Skeletal muscle satellite cell (primary cell): Measurements from ENCODE around the gene SUDS3.

Experiments used
- H3K27me3 ChIP-seq: 2 replicates; pipeline ENCODE4 v1.7.0; 2013; ENCODE audit warnings: low read length; ENCODE audit not compliant: control insufficient read depth, insufficient read depth
- H3K36me3 ChIP-seq: 2 replicates; pipeline ENCODE4 v1.7.0; 2013; ENCODE audit warnings: mild to moderate bottlenecking, control low read depth, low read length; ENCODE audit not compliant: insufficient read depth
- H3K4me1 ChIP-seq: 2 replicates; pipeline ENCODE4 v1.7.0; 2013; ENCODE audit warnings: low read length; ENCODE audit not compliant: control insufficient read depth, insufficient read depth
- H3K4me2 ChIP-seq: 2 replicates; pipeline ENCODE4 v1.7.0; 2013; ENCODE audit warnings: mild to moderate bottlenecking, low read length
- H3K4me3 ChIP-seq: 2 replicates; pipeline ENCODE4 v1.7.0; 2013; ENCODE audit warnings: low read length
- H3K9ac ChIP-seq: 2 replicates; pipeline ENCODE4 v1.7.0; 2013; ENCODE audit warnings: mild to moderate bottlenecking, low read depth, low read length, moderate library complexity
- H3K9me3 ChIP-seq: replicated peaks from 2 replicates; pipeline ENCODE4 v1.7.0; 2013; ENCODE audit warnings: mild to moderate bottlenecking, control low read depth, low read length

SUDS3 gene

DNA sequence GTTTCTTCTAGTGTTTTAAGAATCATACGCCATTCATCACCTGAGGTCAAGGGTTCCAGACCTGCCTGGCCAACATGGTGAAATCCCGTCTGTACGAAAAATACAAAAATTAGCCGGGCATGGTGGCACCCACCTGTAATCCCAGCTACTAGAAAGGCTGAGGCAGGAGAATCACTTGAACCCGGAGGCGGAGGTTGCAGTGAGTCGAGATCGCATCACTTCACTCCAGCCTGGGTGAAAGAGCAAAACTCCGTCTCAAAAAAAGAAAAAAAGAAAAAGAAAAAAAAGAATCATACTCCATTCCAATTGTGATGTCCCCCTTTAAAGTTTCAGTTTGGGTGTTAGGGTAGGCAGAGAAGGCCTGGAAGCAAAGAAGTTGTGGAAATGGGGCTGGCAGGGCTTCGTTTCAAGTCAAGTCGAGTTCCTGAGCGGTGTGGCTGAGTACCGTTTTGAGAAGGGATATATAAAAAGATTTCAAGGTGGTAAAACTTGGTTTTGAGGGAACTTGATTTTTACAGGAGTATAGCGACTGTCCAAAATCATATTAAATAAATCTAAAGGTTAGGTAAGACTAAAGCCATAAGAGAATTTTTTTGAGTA lies 2.1 kb upstream of the SUDS3 start:
- Histone ChIP-seq H3K4me2 (peak overlapping the region; percentile 97), H3K27me3 (no peaks in the 10 kb centered on the region), H3K4me3 (peak overlapping the region; percentile 82), H3K4me1 (peaks cover 17% of the 10 kb centered on the region), H3K9ac (no peak overlapping the region), H3K9me3 (no peaks in the 10 kb centered on the region), H3K36me3 (peaks cover under 1% of the 10 kb centered on the region)

DNA sequence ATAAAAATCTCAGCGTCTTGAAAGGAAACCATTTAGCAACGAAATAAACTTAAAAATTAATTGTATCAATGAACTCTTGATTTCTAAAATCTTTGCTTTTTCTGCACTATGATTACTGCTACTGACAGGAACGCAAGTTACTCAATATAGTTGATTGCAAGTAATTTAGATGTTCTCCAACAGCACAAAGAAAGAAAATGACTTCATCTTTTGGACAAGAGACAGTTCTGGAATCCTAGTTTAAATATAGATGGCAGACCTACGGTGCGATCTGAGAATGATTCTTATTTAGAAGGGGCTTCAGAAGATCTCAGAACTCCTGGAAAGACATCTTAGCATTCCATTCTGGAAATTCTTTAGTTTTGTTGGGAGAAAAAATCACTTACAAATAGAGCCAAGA lies 1.4 kb upstream of the SUDS3 start:
- Histone ChIP-seq H3K4me3 (no peak overlapping the region), H3K4me2 (no peak overlapping the region), H3K9me3 (no peaks in the 10 kb centered on the region), H3K9ac (no peak overlapping the region), H3K4me1 (peaks cover 17% of the 10 kb centered on the region), H3K27me3 (no peaks in the 10 kb centered on the region), H3K36me3 (peaks cover 7% of the 10 kb centered on the region)

GRCh38 chr12:118375348-118375747 lies 1.0 kb upstream of the SUDS3 start:
- peaks cover 12% of the 10 kb centered on the region for H3K36me3 ChIP-seq
- no peaks in the 10 kb centered on the region for H3K27me3 ChIP-seq
- H3K4me1 ChIP-seq, result peaks cover 17% of the 10 kb centered on the region
- no peak overlapping the region for H3K9ac ChIP-seq
- no peak overlapping the region for H3K4me3 ChIP-seq
- H3K9me3 ChIP-seq, result no peaks in the 10 kb centered on the region
- H3K4me2 ChIP-seq, result peak overlapping the region; percentile 82

DNA sequence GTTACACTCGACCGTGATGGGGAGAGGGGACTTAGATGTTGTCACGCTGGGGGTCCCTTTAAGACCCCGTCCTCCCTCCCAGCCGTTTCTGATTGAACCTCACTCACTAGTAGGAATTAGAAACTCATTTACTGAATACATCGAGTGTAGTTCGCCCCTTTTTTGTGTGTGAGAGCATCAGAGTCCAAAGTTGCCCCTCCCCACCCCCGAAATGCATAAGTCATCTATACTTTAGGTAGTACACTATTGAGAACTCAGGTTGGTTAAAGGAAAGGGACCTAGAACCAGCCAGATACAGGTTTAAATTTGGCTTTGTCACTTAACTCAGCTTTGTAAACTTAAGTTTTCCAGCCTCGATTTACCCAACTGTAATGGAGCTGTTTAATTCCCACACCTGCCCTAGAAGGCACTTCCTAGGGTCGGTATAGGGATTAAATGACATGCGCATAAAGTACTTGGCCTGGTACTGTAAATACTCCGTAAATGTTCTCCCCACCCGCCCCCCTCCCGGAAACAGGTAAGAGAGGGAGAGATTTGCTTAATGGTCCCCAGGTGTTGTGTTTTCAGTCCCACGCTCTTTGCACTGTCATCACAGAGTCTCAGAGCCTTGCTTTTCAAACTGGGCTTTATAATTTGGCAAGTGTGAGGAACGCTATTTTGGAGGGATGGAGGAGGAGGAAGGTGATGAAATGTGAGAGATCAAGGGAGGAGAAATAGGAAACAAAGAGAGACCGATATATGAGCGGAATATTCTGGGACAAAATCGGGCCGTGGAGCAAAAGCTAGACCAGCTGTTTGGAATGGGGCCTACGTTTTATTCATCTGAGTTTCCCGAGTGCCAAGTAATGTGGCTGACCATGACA lies 897 bp downstream of the SUDS3 start:
- Histone ChIP-seq H3K4me1 (peaks cover 17% of the 10 kb centered on the region), H3K4me3 (peak overlapping the region; percentile 83), H3K4me2 (peak overlapping the region; percentile 82), H3K9me3 (no peaks in the 10 kb centered on the region), H3K9ac (peak overlapping the region; percentile 87), H3K36me3 (peaks cover 18% of the 10 kb centered on the region), H3K27me3 (no peaks in the 10 kb centered on the region)

DNA sequence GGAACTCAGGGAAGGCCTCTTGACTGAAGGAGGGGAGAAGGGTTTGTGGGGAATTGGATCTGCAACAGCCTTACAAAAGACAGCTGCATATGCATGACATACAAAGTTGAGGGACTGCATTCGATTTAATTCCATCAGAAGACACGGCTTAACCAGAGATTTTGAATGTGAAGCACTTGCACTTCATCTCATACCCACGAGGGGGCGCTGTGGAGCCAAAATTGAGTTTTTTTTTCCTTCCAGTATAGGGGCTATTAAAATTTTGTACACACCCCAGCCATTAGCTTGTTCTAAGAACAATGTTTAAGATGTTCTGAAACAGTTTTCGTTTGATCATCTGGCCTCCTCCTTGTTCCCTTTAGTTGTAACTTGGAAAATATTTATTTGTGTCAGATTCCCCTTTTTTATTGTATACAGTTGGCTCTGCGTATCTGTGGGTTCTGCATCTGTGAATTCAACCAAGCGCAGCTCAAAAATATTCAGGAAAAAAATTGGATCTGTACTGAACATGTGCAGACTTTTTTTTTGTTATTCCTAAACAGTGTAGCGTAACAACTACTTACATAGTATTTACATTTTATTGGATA lies 1.6 kb downstream of the SUDS3 start:
- Histone ChIP-seq H3K4me3 (peak overlapping the region; percentile 83), H3K4me2 (peak overlapping the region; percentile 82), H3K27me3 (no peaks in the 10 kb centered on the region), H3K9me3 (no peaks in the 10 kb centered on the region), H3K36me3 (peaks cover 20% of the 10 kb centered on the region), H3K9ac (peak overlapping the region; percentile 87), H3K4me1 (peaks cover 17% of the 10 kb centered on the region)

DNA sequence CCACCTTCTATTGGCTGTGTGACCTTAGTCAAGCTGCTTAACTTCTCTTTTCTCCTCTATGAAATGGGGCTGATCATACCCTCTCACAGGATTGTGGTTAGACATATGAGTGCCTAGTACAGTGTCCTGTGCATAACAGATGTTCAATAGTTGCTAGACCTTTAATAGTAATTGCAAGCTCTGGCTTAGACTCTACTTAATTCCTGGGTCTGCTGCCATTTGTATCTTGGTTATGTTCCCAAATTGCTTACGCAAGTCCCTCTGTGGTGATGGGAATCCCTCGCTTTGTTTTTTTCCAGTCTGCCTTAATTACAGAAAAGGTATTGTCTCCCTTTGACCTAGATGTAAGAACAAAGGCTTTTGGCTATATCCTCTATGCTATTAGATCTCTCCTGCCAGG lies 15.1 kb downstream of the SUDS3 start:
- H3K4me2 ChIP-seq, result no peak overlapping the region
- H3K9me3 ChIP-seq, result no peaks in the 10 kb centered on the region
- H3K9ac ChIP-seq, result no peak overlapping the region
- no peaks in the 10 kb centered on the region for H3K27me3 ChIP-seq
- H3K4me1 ChIP-seq, result no peaks in the 10 kb centered on the region
- H3K4me3 ChIP-seq, result no peak overlapping the region
- peaks cover 70% of the 10 kb centered on the region for H3K36me3 ChIP-seq

DNA sequence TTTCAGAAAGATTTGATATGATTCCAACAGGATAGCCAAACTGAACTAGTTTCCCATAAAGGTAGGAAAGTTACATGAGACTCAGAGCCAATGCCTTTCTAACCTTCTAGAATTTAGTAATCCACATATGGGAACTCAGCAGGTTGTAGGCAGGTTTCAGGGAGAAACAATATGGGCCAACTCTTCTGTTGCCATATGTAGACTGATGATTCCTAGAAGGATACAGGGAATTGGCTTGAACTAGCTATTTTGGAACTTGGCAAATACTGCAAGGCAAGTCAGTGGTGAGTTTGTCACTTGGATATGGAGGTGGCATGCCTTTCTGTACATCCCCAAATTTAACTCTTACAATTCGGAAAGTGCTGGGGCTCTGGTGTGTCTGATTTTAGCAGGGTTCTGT lies 15.5 kb downstream of the SUDS3 start:
- Histone ChIP-seq H3K9me3 (no peaks in the 10 kb centered on the region), H3K36me3 (peaks cover 70% of the 10 kb centered on the region), H3K4me1 (no peaks in the 10 kb centered on the region), H3K27me3 (no peaks in the 10 kb centered on the region), H3K9ac (no peak overlapping the region), H3K4me2 (no peak overlapping the region), H3K4me3 (no peak overlapping the region)

GRCh38 chr12:118397708-118398440 lies 21.5 kb downstream of the SUDS3 start:
- H3K4me3 ChIP-seq, result no peak overlapping the region
- H3K9ac ChIP-seq, result no peak overlapping the region
- no peaks in the 10 kb centered on the region for H3K27me3 ChIP-seq
- no peak overlapping the region for H3K4me2 ChIP-seq
- H3K9me3 ChIP-seq, result no peaks in the 10 kb centered on the region
- peaks cover 63% of the 10 kb centered on the region for H3K36me3 ChIP-seq
- peaks cover 3% of the 10 kb centered on the region for H3K4me1 ChIP-seq

DNA sequence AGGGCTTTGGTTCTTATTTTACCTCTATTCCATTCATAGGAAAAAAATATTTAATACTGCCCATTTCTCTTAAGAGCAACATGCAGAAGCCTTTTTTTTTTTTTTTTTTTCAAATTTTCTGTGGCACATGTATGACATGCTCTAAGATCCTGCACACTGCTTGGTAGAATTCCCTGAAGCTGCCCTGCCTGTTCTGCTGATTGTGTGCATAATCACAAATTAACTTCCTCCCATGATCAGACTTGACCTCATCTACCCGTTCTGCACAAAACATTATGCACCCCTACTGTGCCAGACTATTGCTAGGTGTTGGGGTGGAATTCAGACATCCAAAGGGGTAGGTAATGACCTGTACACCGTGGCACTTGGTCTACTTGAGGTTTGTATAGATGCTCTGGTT lies 22.2 kb downstream of the SUDS3 start:
- no peak overlapping the region for H3K4me3 ChIP-seq
- peaks cover 68% of the 10 kb centered on the region for H3K36me3 ChIP-seq

GRCh38 chr12:118398940-118399339 lies 22.6 kb downstream of the SUDS3 start:
- Histone ChIP-seq H3K36me3 (peaks cover 69% of the 10 kb centered on the region), H3K27me3 (no peaks in the 10 kb centered on the region), H3K9ac (no peak overlapping the region), H3K4me2 (no peak overlapping the region), H3K9me3 (no peaks in the 10 kb centered on the region), H3K4me1 (peaks cover 3% of the 10 kb centered on the region), H3K4me3 (no peak overlapping the region)

More for the DNA sequence above, 22.2 kb downstream of the SUDS3 start:
- peaks cover 3% of the 10 kb centered on the region for H3K4me1 ChIP-seq
- H3K9me3 ChIP-seq, result no peaks in the 10 kb centered on the region
- no peak overlapping the region for H3K4me2 ChIP-seq
- H3K9ac ChIP-seq, result no peak overlapping the region
- no peaks in the 10 kb centered on the region for H3K27me3 ChIP-seq

GRCh38 chr12:118402251-118402650 lies 25.9 kb downstream of the SUDS3 start:
- peaks cover 66% of the 10 kb centered on the region for H3K36me3 ChIP-seq
- peaks cover 3% of the 10 kb centered on the region for H3K4me1 ChIP-seq
- no peak overlapping the region for H3K4me2 ChIP-seq
- H3K4me3 ChIP-seq, result no peak overlapping the region
- no peaks in the 10 kb centered on the region for H3K27me3 ChIP-seq
- H3K9me3 ChIP-seq, result no peaks in the 10 kb centered on the region
- H3K9ac ChIP-seq, result peak overlapping the region; percentile 53
